GM18520 (cell line): Measurements from ENCODE around the gene POLDIP2.

Source experiments
- ATAC-seq: cut with Tn5 transposase; IDR thresholded peaks from one replicate; pipeline ENCODE4 v1.9.1; 2021; ENCODE audit not compliant: unreplicated experiment

POLDIP2 gene

GRCh38 chr17:28357061-28357900, at the start of gene POLDIP2:
POLDIP2 (minus strand) TSS chr17:28357527; CDS start chr17:28357448, 79 bp downstream.
- ATAC-seq: peak; percentile 90

GRCh38 chr17:28406473-28406814, 49.1 kb upstream of the POLDIP2 start:
- no peak for ATAC-seq

- no peak for ATAC-seq
Measured at GRCh38 chr17:28405632-28406472, 48.5 kb upstream of the POLDIP2 start, which contains the start of gene SLC46A1. SLC46A1 (minus strand) TSS chr17:28406212; CDS start chr17:28406114, 98 bp downstream.

GRCh38 chr17:28404812-28405570, 47.7 kb upstream of the POLDIP2 start:
- no peak for ATAC-seq

- no peak for ATAC-seq
Measured at GRCh38 chr17:28404461-28404811, 47.1 kb upstream of the POLDIP2 start.

GRCh38 chr17:28404007-28404406, 46.7 kb upstream of the POLDIP2 start:
- no peak for ATAC-seq

GRCh38 chr17:28402844-28403243, 45.5 kb upstream of the POLDIP2 start:
- no peak for ATAC-seq

GRCh38 chr17:28402224-28402630, 44.9 kb upstream of the POLDIP2 start:
- no peak for ATAC-seq

GRCh38 chr17:28399808-28400207, 42.5 kb upstream of the POLDIP2 start:
- no peak for ATAC-seq

- no peak for ATAC-seq
Measured at GRCh38 chr17:28398280-28398981, 41.1 kb upstream of the POLDIP2 start.

GRCh38 chr17:28397687-28398279, 40.5 kb upstream of the POLDIP2 start:
- ATAC-seq: no peak

GRCh38 chr17:28397275-28397674, 39.9 kb upstream of the POLDIP2 start:
- no peak for ATAC-seq

- ATAC-seq: no peak
Measured at GRCh38 chr17:28396635-28397239, 39.4 kb upstream of the POLDIP2 start.

GRCh38 chr17:28395968-28396367, 38.6 kb upstream of the POLDIP2 start:
- ATAC-seq: no peak

GRCh38 chr17:28395426-28395825, 38.1 kb upstream of the POLDIP2 start:
- no peak for ATAC-seq

GRCh38 chr17:28394337-28395116, 37.2 kb upstream of the POLDIP2 start:
- ATAC-seq: no peak

GRCh38 chr17:28392491-28392890, 35.2 kb upstream of the POLDIP2 start:
- no peak for ATAC-seq

GRCh38 chr17:28391401-28391800, 34.1 kb upstream of the POLDIP2 start:
- no peak for ATAC-seq

- no peak for ATAC-seq
Measured at GRCh38 chr17:28390984-28391383, 33.7 kb upstream of the POLDIP2 start.
